ENCODE measurements around the gene SERTAD3.
"Not testable (repeated sequence)": the region's sequence is repeated elsewhere in the genome, so short reads cannot be mapped to it uniquely, and the experiment has no call there.

Gene SERTAD3

DNA sequence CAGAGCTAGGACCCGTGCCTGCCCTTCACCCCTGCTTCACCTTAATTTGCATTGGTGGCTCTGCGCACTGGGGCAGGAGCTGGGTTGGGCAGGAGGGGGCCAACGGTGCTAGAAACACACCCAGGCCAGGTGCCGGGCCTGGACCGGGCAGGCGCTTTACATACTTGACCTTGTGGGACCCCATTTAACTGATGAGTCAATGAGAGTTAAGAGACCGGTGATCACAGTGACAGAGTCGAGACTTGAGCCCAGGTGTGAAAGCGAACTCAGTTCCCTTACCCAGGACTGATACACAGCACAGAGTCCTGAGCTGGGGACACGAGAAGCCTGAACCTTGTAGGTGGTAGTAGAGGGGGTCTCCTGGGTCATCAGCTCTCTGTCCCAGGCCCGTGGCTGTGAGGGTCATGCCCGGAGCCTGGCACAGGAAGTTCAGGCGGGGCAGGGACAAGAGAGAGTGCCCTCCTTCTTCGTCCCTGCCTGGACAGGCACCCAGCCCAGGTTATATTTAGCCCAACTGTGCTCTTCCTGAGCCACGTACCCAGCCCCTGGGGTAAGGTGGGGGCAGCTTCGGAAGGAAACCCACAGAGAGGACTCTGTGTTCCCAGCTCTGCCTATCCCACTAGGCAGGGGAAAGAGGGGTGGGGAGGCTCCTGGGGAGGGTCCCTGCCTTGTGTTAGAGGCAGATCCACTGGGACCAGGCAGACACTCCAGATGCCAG is 32.9 kb downstream of the SERTAD3 start:
- DNase-seq (ENCODE audit: low read depth in 2 of 2): no peak

DNA sequence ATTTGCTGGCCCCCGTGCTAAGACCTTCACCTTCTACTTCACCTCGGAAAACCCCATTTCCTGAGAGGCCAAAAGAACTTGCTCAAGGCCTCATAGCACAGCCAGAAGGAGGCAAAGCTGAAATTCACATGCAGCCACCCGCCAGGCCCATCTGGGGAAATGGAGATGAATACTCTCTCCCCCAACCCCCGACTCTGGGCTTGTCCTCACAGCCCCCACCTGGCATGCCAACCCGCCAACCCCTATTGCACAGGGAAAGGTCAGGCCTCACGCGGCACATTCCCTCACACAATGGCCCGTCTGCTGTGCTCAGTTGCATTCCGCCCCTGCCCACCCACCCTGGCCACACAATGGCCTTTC is 34.1 kb downstream of the SERTAD3 start:
- DNase-seq (ENCODE audit: low read depth in 2 of 2): no peak

DNA sequence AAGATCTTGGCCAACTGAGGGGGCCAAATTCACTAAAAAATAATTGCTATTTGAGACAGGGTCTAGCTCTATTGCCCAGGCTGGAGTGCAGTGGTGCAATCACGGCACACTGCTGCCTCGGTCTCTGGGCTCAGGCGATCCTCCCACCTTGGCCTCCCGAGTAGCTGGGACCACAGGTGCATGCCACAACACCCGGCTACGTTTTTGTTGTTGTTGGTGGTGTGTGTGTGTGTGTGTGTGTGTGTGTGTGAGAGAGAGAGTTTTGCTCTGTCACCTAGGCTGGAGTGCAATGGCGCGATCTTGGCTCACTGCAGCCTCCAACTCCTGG is 35.6 kb downstream of the SERTAD3 start:
- not testable (repeated sequence) for DNase-seq (ENCODE audit: low read depth in 2 of 2)

DNA sequence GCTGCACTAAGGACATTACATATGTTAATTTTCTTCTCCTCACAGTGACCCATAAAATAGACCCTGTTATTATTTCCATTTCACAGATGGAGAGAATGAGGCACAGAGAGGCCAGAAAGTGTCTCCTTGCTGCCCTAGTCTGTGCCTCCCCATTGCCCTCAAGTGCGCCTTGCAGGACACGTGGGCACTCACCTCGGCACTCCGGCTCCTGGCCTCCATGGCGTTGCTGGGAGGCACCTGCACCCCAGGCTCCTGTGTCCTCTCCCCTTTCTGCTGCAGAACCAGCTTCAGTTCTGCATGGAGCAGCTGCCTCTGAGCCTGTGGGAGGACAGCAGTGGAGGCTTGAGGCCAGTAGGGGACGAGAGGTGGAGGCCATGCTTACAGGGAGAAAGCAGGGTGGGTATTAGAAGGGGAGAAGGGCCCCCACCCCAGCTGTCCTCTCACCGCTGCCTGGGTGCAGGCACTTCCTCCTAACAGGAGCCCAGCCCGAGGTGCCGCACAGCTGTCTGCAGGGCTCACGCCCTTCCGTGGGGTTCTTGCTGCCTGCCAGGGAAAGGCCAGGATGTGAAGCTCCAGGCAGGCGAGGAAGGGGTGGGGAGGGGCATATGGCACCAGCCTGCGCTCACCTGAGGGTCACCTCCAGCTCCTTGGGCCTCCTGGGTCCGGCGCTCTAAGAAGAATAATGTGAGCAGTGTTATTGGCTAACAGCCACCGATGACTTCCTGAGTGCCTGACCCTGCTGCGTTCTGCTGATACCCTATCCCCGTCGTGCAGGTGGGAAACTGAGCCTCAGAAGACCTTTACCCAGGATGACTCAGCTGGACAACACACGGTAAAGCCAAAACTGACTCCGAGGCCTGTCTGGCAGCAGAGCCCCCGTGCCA is 36.2 kb downstream of the SERTAD3 start:
- no peak for DNase-seq (ENCODE audit: low read depth in 2 of 2)

DNA sequence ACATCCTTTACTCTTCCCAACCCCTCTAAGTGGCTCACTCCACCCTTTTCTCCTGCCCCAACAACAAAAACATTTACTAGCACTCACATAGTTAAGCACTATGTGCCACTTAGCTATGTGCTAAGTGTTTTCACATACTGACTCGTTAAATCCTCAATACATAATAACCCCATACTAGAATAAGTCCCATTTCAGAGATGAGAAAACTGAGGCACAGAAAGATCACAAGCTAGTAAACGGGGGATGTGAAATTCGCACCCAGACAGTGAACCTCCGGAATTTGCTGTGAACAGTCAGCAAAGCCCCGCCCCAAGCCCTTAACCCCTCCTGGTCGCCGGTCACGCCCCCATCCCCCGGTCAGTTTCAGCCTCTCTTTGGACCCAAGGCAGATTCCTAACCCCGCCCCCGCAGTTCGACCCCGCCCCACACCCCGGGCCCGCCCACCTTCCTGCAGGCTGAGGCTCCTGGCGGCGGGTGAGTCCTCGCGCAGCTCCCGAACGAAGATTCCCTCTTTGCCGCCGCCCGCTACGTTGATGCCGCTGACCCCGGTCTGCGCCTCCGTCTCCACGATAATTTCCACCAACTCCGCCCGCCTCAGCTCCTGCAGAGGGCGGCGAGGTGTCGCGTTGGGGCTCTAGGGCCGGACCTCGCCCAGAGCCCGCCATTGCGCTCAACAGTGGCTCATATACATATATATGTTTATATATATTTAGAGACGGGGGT is 40.7 kb downstream of the SERTAD3 start:
- peak; percentile 77 to 81 for DNase-seq (ENCODE audit: low read depth in 2 of 2)

DNA sequence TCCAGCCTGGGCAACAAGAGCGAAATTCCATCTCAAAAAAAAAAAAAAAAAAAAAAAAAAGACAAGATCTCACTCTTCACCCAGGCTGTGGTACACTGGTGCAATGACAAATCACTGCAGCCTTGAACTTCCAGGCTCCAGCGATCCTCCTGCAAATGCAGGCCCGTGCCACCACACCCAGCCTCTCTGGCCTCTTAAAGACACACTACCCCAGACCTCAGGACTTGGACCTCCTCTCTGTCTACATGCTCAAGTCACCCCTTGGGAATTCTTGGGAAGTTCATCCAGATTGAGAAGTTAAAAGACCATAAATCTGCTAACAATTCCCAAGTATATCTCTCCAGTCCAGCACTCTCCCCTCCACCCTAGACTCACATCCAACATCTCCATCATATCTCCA is 43.6 kb downstream of the SERTAD3 start:
- no peak for DNase-seq (ENCODE audit: low read depth in 2 of 2)

DNA sequence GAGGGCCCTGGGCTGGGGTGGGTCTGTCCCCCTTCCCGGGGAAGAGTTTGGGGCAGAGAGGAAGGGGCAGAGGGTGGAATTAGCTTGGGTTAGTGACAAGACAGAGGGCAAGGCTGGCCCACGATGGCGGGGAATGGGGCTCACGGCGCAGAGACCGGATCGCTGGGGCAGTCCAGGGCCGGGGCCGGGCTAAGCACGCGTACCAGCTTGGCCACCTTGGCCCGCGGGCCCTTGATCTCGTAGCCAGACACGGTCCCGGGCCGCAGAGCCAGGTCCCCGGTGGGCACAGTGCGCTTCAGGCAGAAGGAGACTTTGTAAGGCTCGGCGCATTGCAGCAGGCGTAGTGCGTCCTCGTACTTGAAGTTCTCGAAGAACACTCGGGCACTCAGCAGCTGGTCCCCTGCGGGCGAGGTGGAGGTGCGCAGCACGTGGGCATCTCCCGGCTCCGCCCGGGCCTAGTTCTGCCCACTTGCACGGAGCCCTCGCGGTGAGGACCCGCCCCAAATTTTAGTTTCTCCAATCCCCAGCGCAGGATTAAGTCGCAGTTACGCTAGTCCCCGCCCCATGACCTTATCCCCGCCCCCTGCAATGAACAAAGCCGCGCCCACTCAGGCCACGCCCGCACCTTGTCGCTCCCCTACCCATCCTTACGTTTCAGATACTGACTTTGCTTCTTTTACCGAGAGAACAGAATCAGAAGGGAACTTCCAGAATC is 45.6 kb downstream of the SERTAD3 start:
- DNase-seq (ENCODE audit: low read depth in 2 of 2): peak; percentile 57 to 71

DNA sequence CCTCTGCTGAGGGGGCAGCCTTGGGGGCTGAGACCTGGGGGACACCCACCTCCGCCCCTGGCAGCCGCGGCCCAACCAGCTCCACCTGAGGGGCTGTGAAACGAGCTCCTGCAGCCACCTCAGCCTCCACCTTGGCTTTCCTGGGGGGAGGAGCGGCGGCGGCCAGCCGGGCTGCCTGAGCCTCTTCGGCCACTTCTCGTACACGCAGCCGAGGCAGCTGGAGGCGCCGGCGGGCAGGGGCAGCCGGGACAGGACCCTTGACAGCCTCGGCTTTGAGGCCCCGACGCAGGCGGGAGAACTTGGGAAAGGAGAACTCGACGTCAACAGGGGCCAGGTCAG is 46.6 kb downstream of the SERTAD3 start:
- DNase-seq (ENCODE audit: low read depth in 2 of 2): no peak

DNA sequence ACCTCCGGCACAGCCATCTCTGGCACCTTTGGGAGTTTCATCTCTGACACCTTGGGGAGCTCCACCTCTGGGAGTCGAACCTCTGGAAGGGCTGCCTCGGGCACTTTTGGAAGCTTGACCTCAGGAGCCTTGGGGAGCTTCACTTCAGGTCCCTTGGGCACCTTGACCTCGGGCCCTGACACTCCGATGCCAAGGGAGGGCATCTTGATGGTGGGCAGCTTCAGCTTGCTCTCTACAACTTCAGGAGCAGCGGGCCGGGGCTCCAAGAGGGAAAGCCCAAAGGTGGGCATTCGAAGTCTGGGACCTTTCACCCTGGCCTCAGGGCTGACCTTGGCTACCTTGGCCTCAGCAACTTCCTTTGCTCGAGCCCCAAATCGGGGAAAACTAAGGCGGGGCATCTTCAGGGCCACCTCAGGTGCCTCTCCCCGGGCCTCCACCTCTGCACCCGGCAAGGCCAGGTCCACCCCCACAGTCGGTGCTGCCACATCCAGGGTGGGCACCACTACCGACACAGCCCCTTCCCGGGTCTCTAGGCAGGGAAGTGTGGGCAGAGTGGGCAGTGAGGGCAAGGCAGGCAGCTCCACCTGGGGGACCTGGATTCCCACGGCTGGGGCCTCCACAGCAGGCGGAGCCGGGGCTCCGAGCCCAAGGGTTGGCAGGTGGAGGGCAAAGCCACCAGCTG is 47.1 kb downstream of the SERTAD3 start:
- DNase-seq (ENCODE audit: low read depth in 2 of 2): no peak

DNA sequence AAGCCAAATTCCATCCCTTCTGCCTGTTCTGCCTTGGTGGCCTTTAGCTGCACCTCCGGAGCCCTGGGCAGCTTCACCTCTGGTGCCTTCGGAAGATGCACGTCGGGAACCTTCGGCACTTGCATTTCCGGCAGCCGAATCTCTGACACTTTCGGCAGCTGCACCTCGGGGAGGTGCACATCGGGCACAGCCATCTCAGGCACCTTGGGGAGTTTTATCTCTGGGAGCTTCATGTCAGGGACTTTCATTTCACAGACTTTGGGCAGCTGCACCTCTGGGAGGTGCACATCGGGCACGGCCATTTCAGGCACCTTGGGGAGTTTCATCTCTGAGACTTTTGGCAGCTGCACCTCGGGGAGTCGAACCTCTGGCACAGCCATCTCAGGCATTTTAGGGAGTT is 48.2 kb downstream of the SERTAD3 start:
- no peak for DNase-seq (ENCODE audit: low read depth in 2 of 2)

DNA sequence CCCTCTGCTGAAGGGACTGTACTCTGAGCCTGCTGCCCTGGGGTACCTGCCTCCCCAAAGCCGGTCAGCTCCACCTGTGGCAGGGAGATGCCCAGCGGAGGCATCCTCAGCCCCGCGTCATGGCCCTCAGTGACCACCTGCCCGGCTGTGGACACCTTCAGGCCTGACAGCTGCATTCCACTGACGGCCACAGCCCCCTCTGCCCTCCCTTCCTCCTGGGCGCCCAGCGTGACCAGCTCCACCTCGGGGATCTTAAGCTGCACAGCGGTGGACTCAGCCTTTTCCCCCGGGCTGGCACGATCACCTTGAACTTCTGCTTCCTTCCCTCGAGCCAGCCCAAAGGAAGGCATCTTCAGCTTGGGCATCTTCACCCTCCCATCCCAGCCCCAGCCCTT is 49.3 kb downstream of the SERTAD3 start:
- no peak for DNase-seq (ENCODE audit: low read depth in 2 of 2)

DNA sequence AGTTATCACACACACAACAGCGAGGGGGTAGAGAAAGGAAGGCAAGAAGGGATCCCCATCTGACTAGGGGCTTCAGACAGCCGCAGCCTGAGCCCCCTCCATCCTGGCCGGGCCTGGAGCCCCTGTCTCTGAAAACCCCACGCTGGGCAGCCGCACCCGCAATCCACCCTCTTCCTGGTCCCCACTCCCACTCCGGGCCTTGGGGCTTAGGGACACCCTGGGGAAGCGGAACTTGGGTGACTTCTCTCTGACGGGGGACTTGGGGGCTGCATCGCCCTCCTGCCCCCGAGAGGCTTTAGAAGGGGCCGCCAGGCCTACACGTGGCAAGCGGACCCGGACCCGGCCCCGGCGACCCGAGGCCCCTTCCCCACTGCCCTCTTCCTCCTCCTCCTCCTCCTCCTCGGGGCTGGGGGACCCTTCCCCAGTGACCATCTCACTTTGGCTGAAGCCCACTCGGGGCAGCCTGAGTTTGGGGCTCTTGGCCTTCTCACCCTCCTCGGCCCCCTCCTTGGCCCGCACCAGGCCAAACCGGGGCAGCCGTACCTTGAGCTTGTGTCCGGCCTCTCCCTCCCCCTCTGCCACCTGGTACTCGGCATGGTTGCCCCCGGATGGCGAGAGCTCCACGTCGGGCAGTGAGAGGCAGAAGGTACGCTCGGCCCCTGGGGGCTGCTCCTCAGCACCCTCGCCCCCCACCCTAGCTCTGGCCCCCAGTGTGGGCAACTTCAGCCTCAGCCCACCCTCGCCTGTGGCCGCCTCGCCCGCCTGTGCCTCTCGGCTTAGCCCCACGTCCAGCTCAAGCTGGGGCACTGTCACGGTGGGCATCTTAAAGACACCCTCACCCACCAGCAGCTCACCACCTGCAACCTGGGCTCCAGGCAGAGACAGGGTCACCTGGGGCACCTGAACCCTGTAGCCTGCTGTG is 50.0 kb downstream of the SERTAD3 start:
- DNase-seq (ENCODE audit: low read depth in 2 of 2): no peak

DNA sequence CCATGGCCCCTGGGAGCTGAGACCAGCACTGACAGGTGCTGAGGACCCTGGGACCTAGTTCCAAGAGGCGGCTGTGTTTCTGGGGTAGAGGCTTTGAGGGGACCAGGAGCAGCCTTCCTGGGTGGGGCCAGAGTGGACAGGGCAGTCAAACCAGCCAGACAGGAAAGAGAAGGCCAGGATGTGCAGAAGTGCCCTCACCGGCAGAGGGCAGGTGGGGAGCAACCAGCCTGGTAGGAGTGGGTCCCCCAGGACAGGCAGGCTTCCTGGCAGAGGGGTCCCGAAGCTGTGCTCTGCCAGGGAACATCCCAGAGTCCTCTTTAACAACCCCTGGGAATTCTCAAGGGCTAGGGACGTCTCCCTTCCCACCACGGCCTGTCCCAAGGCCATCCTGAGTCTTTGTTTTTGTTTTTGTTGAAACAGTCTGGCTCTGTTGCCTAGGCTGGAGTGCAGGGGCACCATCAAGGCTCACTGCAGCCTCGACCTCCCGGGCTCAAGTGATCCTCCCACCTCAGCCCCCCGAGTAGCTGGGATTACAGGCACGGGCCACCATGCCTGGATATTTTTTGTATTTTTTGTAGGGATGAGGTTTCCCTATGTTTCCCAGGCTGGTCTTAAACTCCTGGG is 51.1 kb downstream of the SERTAD3 start:
- DNase-seq (ENCODE audit: low read depth in 2 of 2): no peak

DNA sequence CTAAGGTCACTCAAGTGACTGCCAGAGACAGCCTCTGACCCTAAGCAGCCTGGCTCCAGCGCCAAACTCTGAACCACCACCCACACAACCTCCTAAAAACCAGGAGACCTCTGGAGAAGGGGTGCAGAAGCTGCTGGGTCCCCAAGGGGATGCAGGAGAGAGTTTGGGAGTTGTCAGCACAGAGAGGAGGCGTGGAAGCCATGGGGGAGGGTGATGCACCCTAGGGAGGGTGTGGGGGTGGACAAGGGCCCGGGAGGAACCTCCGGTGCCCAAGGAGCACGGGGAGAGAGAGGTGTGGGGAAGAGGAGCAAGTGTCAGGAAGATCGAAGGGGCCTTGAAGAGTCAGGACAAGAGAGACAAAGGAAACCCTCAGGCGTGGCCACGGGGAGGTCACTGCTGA is 52.0 kb downstream of the SERTAD3 start:
- DNase-seq (ENCODE audit: low read depth in 2 of 2): no peak
